ENCODE results near the gene VNN1.

GRCh38 chr6:132708002-132708401, 5.9 kb downstream of the VNN1 start:
- no peak for TF ChIP-seq EP300 (IDR thresholded peaks at IDR 0.05)
- TF ChIP-seq, protein P1, sequence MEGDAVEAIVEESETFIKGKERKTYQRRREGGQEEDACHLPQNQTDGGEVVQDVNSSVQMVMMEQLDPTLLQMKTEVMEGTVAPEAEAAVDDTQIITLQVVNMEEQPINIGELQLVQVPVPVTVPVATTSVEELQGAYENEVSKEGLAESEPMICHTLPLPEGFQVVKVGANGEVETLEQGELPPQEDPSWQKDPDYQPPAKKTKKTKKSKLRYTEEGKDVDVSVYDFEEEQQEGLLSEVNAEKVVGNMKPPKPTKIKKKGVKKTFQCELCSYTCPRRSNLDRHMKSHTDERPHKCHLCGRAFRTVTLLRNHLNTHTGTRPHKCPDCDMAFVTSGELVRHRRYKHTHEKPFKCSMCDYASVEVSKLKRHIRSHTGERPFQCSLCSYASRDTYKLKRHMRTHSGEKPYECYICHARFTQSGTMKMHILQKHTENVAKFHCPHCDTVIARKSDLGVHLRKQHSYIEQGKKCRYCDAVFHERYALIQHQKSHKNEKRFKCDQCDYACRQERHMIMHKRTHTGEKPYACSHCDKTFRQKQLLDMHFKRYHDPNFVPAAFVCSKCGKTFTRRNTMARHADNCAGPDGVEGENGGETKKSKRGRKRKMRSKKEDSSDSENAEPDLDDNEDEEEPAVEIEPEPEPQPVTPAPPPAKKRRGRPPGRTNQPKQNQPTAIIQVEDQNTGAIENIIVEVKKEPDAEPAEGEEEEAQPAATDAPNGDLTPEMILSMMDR (IDR thresholded peaks at IDR 0.05), result no peak
